A549 (cell line): ENCODE data around the gene GNAT3.

ENCODE experiments used
- CHD2 ChIP-seq: fragments of 150-350 bp; IDR thresholded peaks from 2 replicates; pipeline ENCODE4 v1.6.1; 2014; ENCODE audit warnings: low read length; ENCODE audit not compliant: partially characterized antibody
- CTCF ChIP-seq: fragments of >200 bp; sonication (Bioruptor Twin); formaldehyde crosslinking; IDR thresholded peaks from 3 replicates; pipeline ENCODE4 v1.5.1; 2016
- EP300 ChIP-seq, 2 experiments: fragments of >200 bp; sonication (Bioruptor Twin); formaldehyde crosslinking; IDR thresholded peaks; 2 replicates in 1 of 2; 3 replicates in 1 of 2; pipeline ENCODE4 v1.6.1; 2016 to 2017
- GATA3 ChIP-seq: IDR thresholded peaks from 2 replicates; pipeline ENCODE4 v1.6.1; 2012; ENCODE audit warnings: borderline replicate concordance
- JUN ChIP-seq, 2 experiments: fragments of >200 bp; sonication (Bioruptor Twin); formaldehyde crosslinking; IDR thresholded peaks; 2 replicates in 1 of 2; 3 replicates in 1 of 2; pipeline ENCODE4 v1.6.1; 2016 to 2017
- JUNB ChIP-seq: fragments of >200 bp; sonication (Bioruptor Twin); formaldehyde crosslinking; IDR thresholded peaks from 2 replicates; pipeline ENCODE4 v1.6.1; 2016
- MYC ChIP-seq: IDR thresholded peaks from 2 replicates; pipeline ENCODE4 v1.6.1; 2012; ENCODE audit warnings: mild to moderate bottlenecking, inconsistent platforms, low read length, improper control_type of control experiment, borderline replicate concordance
- POLR2A ChIP-seq: IDR thresholded peaks from 2 replicates; pipeline ENCODE4 v1.6.1; 2012; ENCODE audit warnings: mild to moderate bottlenecking, low read length
- RFX5 ChIP-seq: fragments of 450-650 bp; IDR thresholded peaks from 2 replicates; pipeline ENCODE4 v1.7.1; 2014; ENCODE audit warnings: antibody characterized with exemption, mild to moderate bottlenecking, moderate library complexity
- SMC3 ChIP-seq: fragments of >200 bp; sonication (Bioruptor Twin); formaldehyde crosslinking; IDR thresholded peaks from 3 replicates; pipeline ENCODE4 v1.6.1; 2018; ENCODE audit warnings: inconsistent platforms
- TF ChIP-seq, protein P1 (sequence below): fragments of 200-600 bp; sonication (generic); IDR thresholded peaks from 2 replicates; pipeline ENCODE4 v1.6.1; 2016; ENCODE audit warnings: antibody characterized with exemption, mild to moderate bottlenecking, moderate library complexity

- no peak for TF ChIP-seq CTCF
- TF ChIP-seq JUN (IDR thresholded peaks at IDR 0.05), result no peak
- TF ChIP-seq MYC, result no peak
- no peak for TF ChIP-seq POLR2A
- no peak for TF ChIP-seq EP300 (IDR thresholded peaks at IDR 0.05)
- no peak for TF ChIP-seq CHD2
- no peak for TF ChIP-seq RFX5
- TF ChIP-seq, protein P1, sequence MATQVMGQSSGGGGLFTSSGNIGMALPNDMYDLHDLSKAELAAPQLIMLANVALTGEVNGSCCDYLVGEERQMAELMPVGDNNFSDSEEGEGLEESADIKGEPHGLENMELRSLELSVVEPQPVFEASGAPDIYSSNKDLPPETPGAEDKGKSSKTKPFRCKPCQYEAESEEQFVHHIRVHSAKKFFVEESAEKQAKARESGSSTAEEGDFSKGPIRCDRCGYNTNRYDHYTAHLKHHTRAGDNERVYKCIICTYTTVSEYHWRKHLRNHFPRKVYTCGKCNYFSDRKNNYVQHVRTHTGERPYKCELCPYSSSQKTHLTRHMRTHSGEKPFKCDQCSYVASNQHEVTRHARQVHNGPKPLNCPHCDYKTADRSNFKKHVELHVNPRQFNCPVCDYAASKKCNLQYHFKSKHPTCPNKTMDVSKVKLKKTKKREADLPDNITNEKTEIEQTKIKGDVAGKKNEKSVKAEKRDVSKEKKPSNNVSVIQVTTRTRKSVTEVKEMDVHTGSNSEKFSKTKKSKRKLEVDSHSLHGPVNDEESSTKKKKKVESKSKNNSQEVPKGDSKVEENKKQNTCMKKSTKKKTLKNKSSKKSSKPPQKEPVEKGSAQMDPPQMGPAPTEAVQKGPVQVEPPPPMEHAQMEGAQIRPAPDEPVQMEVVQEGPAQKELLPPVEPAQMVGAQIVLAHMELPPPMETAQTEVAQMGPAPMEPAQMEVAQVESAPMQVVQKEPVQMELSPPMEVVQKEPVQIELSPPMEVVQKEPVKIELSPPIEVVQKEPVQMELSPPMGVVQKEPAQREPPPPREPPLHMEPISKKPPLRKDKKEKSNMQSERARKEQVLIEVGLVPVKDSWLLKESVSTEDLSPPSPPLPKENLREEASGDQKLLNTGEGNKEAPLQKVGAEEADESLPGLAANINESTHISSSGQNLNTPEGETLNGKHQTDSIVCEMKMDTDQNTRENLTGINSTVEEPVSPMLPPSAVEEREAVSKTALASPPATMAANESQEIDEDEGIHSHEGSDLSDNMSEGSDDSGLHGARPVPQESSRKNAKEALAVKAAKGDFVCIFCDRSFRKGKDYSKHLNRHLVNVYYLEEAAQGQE, result no peak
- TF ChIP-seq SMC3, result no peak
- TF ChIP-seq GATA3, result no peak
- no peak for TF ChIP-seq JUNB
Observed at GRCh38 chr7:80524693-80525092, 12.8 kb upstream of the GNAT3 start.
